T-helper 2 cell treated with Interferon-gamma antibody and Interleukin-4, amounts not matched to agents 100 ng/mL and 5 ng/mL, for 36 hours (primary cell): ENCODE measurements around the gene IFT57. TPM values are rescaled to one million over a fixed set of nuclear protein-coding genes. Genes with fewer than 3 reads are reported as not detected.
"Not testable (repeated sequence)": the region's sequence is repeated elsewhere in the genome, so short reads cannot be mapped to it uniquely, and the experiment has no call there.

Source experiments
- intact Hi-C: fragments of 100-400 bp; cut with micrococcal nuclease; formaldehyde crosslinking; loops from one replicate; pipeline ENCODE4 v1.15.1; 2023
- total RNA-seq: library from RNA; stranded (reverse); gene quantifications from 2 replicates; pipeline ENCODE4 v1.2.3, GENCODE V29; 2022

Gene IFT57
- total RNA-seq, 1 donor from 2014 or later = 16.7 TPM

DNA sequence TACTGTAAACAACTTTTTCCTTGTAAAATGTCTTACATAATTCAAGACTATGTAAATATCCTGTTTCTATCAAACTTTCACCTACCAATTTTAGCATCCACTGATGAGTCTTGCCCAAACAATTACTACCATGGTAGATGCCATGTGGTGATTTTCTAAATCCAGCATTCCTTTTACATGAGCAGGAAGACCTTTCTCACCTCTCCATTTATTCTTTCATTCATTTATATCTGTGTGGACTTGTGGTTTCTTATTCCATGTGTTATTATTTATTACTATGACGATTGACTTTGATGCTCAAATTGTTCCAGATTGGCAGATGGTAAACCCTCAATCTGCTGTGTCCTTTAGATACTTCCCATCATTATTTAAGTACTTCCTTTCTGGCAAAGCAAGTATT is 62.4 kb downstream of the IFT57 start:
- intact Hi-C loops = loop anchor here (10.0 kb wide), 1 partner anchor 175 kb away; no protein-coding TSS in a partner anchor

DNA sequence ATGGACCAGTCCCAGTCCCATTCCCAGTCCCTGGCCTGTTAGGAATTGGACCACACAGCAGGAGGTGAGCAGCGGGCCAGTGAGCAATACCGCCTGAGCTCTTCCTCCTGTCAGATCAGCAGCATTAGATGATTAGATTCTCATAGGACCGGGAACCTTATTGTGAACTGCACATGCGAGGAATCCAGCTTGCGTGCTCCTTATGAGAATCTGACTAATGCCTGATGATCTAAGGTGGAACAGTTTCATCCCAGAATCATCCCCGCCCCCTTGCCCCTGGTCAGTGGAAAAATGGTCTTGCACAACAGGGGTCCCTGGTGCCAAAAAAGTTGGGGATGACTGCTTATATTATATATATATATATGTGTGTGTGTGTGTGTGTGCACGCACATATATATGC is 63.1 kb downstream of the IFT57 start:
- intact Hi-C loops = no loop called here

DNA sequence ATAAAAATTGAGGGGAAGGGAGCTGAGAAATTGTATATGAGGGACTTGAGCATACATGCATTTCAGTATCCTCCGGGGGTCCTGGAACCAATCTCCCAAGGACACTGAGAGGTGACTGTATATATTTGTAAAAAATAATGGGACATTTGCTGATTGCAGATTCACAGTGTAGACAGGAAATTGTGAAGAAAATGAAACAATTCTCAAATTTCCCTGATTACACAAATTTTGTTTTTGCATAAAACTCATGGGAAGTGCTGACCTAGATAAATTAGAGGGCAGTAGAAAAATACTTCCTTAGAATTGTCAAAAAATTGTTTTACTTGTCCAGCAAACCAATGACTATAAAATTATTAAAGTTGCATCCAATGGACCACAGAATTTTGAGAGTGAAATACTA is 64.0 kb downstream of the IFT57 start:
- intact Hi-C loops = no loop called here

DNA sequence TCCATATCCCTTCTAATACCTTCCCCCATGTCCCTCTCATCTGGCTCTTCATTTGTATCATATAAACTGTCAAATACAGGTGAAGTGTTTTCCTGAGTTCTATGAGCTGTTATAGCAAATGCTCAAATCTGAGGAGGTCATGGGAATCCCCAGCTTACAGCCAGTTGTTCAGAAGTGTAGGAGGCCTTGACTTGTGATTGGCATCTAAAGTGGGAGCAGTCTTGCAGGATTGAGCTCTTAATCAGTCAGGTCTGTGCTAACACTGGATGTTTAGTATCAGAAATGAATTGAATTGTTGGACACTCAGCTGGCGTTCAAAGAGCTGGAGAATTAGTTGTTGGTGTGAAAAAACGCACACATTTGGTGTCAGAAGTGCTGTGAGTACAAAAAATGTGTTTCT is 65.0 kb downstream of the IFT57 start:
- intact Hi-C loops = no loop called here

DNA sequence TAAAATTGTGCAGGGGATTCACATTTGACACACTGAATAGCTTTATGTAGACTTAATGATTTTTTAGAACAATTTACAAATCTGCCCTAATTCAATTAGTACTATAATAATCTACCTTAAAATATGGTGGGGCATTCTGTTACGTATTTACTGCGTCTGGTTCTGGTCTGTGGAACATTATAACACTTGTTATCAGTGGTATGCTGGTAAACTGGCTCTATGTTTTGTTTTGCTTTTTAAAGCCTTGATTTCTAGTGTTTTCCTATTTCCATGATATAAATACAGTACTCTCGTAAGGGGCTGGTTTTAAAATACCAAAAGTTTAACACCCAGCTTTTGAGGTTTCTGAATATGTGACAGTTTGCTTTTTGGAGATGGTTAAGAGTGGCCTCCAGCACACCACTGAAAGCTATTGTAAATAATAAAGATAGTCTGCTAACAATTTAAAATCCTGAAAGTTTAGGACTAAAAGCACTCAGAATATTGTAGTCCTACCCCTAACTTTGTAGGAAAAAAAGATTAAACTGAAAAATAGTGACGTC is 65.8 kb downstream of the IFT57 start:
- intact Hi-C loops = no loop called here

DNA sequence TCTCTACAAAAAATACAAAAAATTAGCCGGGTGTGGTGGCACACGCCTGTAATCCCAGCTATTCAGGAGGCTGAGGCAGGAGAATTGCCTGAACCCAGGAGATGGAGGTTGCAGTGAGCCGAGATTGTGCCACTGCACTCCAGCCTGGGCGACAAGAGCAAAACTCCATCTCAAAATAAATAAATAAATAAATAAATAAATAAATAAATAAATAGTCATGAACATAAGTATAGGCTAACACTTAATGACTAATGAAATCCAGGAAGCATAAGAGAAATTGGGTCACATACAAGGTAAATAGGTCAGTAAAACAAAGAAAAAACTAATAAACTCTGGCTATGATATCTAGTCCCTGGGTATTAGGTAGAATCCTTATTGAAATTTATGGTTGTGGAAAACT is 66.6 kb downstream of the IFT57 start:
- intact Hi-C loops = not testable (repeated sequence)

DNA sequence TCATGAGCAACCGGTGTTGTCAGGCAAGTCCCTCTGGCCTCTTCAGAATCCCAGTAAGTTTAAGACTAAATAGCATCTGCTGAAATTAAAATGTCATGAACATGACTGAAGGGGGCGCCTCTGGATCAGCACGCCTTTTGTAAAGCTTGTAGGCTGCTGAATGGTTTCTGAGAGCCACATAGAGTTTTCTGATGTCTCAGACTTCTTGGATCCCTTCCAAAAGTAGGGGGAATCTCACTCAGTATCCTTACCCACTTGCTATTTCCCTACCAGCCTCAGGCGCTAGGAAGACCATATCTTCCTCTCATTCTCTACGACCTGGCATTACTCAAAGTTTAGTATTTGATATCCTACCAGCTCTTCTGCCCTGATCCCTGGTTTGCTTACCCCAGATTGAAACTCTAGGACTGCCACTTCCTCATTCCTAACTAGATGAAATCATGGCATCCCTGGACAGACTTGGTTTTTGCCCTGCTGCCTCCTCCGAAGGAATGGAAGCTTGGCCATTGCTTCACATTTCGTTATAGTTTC is 68.7 kb downstream of the IFT57 start:
- intact Hi-C loops = loop anchor here (1.0 kb wide), 2 partner anchors 253 to 324 kb away; no protein-coding TSS in a partner anchor

DNA sequence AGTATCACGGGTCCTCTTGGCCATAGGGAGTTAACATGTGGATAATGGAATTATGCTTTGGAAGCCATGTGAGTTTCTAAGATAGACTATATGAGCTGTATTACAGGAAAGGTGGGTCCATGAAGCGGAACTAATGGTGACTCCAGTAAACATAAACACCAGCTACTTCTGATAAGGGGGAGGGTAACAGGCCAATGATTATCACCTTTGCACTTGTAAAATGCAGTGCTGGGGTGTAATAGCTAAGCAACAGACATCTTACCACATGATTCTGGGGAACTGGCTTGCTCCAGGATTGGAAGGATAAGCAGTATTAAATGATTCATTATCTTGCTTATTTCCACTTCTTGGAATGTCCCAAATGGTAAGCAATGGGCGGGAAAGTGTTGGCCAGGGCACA is 70.0 kb downstream of the IFT57 start:
- intact Hi-C loops = no loop called here

DNA sequence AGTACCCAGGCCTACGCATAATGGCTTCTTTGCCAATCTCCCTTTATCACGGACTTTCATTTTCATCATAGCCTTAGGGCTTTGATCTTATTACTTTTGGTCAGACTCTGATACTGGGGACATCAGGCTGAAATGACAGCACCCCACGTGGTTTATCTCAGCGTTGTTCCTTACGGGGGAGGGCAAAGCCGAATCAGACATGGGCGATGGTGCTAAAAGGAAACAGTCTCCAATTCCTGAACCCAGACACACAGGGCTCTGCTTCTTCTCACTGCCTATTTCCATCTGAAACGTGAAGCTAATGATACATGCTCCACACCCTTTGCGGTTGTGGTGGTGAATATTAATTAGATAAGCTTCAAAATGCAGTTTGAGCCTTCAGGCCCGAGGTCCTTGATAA is 72.0 kb downstream of the IFT57 start:
- intact Hi-C loops = no loop called here

DNA sequence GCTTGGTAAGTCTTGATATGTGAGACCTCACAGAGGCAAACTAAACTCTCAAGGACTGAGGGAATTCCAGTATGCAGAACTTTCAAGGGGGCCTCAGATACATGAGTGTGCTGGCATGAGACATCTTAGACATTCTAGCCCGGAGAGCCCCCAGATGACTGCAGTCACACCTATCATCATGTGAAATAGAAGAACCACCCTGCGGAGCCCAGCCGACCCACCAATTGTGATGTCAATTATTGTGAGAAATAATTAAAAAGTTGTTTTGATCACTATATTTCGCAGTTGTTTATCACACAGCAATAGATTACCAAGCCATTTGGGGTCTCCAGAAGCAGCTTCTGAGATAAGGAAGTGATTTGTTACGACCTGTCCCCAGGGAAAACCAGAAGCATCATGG is 76.1 kb downstream of the IFT57 start:
- intact Hi-C loops = no loop called here

DNA sequence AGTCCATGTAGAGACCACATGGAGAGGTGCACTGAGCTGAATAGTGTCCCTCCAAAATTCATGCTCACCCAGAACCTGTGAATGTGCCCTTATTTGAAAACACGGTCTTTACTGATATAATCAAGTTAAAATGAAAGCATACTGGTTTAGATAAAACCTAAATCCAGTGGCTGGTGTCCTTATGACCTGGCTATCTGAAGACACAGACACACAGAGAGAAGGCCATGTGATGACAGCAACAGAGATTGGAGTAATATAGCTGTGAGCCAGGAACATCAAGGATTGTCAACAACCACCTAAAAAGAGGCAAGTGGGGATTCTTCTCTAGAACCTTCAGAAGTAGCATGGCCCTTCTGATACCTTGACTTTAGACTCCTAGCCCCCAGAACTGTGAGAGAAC is 76.6 kb downstream of the IFT57 start:
- intact Hi-C loops = no loop called here

DNA sequence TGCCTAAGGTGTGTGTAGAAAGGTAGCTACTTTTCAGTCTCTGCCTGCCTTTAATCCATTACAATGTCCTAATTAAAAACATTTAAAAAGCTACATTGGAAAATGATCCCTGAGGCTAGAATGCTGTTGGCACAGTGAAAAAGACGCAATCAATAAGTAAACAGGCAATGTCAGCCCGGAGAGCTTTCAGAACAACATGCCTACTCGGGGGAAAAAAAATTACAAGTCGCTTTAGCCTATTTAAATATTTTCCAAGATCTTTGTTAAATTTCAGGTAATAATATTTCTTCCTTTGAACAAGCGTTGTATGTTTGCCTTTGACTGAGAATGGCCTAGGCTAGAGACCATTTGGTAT is 84.8 kb downstream of the IFT57 start:
- intact Hi-C loops = no loop called here

DNA sequence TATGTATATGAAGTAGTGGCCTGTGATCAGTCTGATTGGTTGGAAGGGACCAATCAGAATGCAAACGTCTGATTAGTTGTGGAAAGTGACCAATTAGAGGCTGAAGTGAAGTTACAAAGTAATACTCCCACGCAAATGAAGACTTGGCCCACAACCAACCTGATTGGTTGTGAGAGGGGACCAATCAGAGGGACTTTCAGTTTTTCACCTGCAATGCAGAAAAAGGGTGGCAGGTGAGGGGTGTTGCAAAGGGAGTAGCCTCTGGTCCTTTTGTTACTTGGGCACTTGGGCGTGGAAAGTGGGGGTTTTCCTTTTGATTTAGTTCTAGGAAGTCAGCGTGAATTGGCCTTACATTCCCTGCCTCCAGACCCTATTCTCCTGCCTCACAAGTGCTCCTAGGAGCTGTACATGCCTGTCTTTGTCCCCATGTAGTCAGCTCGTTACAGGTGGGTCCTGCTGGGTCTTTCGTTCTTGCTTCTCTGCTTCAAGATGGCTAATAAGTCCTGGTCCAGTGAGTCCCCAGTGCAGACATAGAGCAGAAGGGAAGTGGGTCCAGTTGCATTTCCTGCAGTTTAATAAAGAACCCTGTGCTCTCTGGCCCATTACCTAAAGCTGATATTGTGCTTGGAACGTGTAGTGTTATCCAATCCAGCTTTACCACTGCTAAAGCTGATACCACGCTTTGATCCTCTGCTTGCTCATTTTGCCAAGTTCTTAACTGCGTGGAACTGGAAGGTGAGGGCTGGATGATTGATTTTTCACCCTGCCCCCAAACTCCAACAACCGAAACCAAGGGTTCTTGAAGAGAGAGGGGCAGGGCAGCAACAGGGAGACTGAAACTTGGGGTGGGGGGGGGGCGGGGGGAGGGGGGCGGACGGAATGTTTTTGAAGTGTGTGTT is 85.4 kb downstream of the IFT57 start:
- intact Hi-C loops = no loop called here

DNA sequence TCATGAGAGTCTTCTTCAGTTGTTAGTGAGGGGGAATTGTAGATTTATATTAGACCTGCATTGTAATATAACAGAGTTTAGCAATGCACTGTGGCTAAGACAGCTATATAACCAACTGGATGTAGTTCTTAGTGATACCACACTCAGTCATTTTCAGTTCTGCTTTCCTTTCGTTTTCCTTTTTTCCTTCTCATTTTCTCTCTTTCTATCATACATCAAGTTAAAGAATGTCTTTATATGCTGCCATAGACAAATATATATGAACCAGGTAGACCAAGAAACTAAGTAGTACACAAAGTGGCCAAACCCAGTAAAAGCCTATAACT is 87.7 kb downstream of the IFT57 start:
- intact Hi-C loops = loop anchor here (1.0 kb wide), 1 partner anchor 9 kb away; no protein-coding TSS in a partner anchor

DNA sequence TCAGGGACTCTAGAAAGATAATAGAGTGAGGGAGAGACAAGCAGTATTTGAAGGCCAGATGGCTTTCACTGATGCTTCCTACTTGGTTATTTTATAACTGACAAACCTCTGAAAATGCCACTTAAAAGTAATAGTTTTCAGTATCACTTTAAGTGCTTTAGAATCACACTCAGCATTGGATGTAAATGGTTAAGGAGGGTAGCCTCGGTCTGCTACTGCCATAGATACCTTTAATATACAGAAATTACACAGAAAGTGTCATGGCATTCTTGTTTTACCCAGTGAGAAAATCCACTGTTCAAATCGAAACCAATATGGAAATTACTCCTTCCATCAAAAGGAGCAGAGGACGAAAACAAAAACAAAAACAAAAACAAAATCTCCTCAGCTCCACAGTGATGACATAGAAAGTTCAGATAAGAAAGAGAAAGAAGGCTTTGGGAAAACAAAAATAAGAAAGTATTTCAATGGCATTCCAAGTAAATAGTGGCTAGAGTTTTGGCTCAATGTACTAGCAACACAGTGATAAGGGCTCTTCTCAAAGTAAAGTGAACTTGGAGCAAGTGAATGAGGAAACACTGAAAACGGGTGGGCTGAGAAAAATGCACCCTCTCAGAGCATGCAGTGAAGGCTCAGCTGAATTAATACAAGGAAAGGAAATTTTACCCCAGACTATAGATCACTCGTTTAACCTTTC is 88.2 kb downstream of the IFT57 start:
- intact Hi-C loops = loop anchor here (1.0 kb wide), 1 partner anchor 9 kb away; no protein-coding TSS in a partner anchor

DNA sequence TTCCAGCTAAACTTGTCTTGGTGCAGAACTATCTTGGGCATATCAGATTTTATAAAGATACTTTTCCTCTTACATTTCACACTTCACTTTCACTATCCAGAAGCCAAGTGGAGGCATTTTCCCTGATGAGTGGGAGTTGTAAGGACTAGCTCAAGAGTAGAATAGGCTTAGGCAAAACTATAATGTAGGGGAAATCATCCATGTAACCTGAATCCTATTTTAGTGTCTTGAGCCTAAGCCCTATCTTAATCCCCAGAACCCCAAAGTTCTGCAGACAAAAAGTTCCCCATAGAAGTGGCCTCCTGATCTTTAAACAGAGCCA is 89.2 kb downstream of the IFT57 start:
- intact Hi-C loops = no loop called here

DNA sequence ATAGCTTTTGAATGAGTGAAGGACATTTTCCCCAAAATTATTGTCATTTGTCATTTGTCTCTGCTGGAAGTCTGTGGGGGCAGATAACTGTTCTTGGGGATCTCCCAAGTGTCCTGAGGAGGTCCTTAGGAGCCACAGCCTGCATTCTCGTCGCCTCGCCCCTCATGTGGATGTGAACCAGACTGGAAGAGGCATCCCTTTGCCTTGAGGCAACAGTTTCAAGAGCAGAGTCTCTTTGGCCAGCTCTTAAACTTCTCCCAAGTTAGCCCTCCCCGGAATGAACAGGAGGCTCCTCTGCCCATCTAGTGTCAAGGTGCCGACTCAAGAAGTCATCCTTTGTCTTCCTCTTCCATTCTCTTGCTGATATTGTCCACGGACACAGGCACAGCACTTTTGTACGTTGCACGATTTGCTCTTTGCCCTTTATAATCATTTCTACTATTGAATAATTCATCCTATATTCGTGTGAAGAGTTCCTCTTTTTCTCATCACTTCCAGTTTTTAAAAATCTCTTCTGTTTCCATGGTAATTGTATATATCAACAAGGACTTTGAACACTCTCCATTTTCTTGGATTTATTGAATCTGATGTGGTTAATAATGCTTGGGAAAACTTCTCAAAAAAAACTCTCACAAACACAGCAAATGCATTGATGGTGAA is 90.6 kb downstream of the IFT57 start:
- intact Hi-C loops = no loop called here

DNA sequence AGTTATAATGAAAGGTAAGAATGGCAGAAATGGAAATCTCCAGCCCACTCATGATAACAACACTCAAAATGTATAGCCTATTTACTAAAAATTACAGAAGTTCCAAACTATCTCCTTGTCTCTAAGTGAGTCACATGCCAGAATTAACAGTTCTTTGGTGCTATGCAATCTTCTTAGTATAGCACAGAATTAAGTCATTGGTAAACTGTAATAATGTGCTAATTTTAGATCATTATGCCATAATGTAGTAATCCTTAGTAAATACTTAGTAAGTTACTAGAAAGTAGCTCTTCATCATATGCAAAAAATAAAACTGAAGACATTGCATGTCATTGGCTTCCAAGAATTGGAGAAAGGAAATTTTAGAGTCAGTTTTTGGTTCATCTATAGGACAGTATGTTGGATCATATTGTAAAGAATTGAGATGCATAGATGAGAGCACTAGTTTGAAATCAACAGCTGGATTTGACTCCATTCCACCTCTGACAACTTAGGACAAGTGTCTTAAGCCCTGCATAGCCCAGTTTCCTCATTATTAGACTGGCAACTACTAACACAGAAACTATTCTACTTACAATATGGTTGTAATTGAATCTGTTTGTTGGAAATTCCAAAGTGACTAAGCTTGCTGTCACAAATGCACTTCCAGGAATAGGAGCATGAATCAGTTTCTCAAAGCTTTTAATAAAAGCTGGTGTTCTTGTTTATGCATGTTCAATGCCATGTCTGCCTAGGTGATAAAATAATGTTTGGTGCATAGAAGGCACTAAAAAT is 91.3 kb downstream of the IFT57 start:
- intact Hi-C loops = no loop called here

DNA sequence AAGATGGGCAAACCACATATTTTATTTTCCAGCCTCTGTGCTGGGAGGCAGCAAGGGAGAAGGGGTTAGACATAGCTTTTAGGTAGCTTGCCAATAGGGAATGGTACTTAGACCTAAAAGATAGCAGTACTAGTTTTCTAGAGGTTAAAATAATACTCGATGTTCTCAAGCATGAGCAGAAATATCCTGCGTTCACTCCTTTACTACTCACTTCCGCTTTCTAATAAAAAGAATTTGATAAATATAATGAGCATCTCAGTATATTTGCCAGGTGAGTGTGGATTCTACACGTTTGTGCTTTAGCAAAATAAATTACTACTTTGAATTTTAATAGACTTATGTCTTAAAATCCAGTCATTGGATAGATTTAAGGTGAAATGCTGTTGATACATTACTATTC is 92.0 kb downstream of the IFT57 start:
- intact Hi-C loops = no loop called here

DNA sequence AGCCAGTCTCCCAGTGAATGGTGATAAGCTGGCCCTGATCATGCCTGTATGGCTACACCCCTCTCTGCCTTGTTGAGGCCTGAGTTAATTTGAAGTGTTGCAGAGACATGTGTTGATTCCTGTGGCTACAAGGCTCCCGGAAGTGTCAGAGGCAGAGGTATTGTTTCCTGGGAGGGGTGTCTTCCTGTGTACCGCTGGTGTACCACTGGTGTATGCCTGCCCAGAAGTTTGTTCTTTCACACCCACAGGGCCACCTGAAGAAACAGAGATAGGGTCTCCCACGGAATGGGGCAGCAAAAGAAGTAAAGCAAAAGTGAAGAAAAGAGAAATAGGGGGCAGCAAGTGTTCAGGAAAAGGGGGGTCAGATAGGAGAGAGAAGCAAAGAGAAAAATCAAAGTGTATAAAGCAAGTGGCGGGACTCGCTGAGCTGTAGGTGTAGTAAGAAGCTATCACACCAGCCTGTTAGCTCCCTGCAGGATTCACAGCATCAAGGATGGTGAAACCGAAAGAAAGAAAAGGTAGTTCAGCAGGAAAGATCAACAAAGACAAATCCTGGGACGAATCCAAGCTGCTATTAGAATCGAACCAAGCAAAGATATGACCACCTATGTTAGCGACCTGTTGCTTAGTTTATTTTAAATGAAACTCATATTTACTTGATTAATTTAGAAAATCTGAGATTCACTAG is 94.8 kb downstream of the IFT57 start:
- intact Hi-C loops = loop anchor here (5.0 kb wide), 1 partner anchor 460 kb away; the partner anchor contains the start of genes CIP2A and DZIP3
